Endothelial cell (in vitro differentiated cells): Measurements from ENCODE around the gene C3orf70. TPM values are rescaled to one million over a fixed set of nuclear protein-coding genes. Genes with fewer than 3 reads are reported as not detected.

Experiments
- DNase-seq: peaks from one replicate; pipeline ENCODE4 v3.0.0; 2021; ENCODE audit warnings: low spot score
- H3K27ac Mint-ChIP-seq: one replicate; pipeline ENCODE4 v1.8.0; 2021; ENCODE audit warnings: mixed read lengths, inconsistent platforms; ENCODE audit not compliant: unreplicated experiment
- H3K27me3 Mint-ChIP-seq: one replicate; pipeline ENCODE4 v1.8.0; 2021; ENCODE audit warnings: mild to moderate bottlenecking, moderate library complexity, mixed read lengths, inconsistent platforms; ENCODE audit not compliant: unreplicated experiment
- H3K36me3 Mint-ChIP-seq: one replicate; pipeline ENCODE4 v1.8.0; 2021; ENCODE audit warnings: mild to moderate bottlenecking, low read depth, mixed read lengths, inconsistent platforms; ENCODE audit not compliant: unreplicated experiment
- H3K4me1 Mint-ChIP-seq: one replicate; pipeline ENCODE4 v1.8.0; 2021; ENCODE audit warnings: mild to moderate bottlenecking, mixed read lengths, inconsistent platforms; ENCODE audit not compliant: unreplicated experiment
- H3K4me3 Mint-ChIP-seq: one replicate; pipeline ENCODE4 v1.8.0; 2021; ENCODE audit warnings: mild to moderate bottlenecking, mixed read lengths, inconsistent platforms; ENCODE audit not compliant: unreplicated experiment
- H3K9me3 Mint-ChIP-seq: one replicate; pipeline ENCODE4 v1.8.0; 2021; ENCODE audit warnings: mixed read lengths, inconsistent platforms; ENCODE audit not compliant: unreplicated experiment
- total RNA-seq: library from RNA; stranded (reverse); fragmentation: NEBNext Ultra II Directional; extraction: Animal tissue kit (Norgen Biotek cat#: 25700); gene quantifications from one replicate; pipeline ENCODE4 v1.2.1, GENCODE V29; 2021; ENCODE audit not compliant: unreplicated experiment
- TF ChIP-seq, protein P1 (sequence below): fragments of 200-600 bp; sonication (generic); IDR thresholded peaks from one replicate; pipeline ENCODE4 v1.5.0; 2021; ENCODE audit warnings: antibody characterized with exemption; ENCODE audit not compliant: unreplicated experiment

C3orf70 gene
- total RNA-seq, 1 donor from 2014 or later: 1.4 TPM

DNA sequence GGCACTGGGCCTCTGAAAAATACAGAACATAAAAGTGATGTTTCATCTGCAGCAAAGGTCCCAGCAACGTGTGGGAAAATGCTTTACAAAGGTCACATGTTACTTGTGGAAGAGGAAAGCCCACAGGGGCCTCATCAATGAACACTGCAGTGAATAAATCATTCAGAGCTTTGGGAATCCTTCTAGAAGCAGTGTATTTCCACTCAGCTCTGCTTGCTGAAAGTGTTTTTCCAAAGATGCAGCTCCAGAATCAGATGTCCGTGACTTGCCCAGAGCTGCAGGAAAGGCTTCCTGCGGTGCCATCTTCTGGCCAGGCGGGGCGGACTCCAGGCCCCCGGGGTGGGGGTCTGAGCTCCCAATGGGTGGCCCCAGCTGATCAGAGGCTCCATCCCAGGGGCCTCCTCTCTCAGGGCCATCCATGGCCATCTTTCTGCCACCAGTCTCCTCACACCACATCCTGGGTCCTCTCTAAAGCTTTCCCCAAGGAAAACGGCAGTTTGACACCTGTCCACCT is 81.5 kb downstream of the C3orf70 start:
- TF ChIP-seq, protein P1, sequence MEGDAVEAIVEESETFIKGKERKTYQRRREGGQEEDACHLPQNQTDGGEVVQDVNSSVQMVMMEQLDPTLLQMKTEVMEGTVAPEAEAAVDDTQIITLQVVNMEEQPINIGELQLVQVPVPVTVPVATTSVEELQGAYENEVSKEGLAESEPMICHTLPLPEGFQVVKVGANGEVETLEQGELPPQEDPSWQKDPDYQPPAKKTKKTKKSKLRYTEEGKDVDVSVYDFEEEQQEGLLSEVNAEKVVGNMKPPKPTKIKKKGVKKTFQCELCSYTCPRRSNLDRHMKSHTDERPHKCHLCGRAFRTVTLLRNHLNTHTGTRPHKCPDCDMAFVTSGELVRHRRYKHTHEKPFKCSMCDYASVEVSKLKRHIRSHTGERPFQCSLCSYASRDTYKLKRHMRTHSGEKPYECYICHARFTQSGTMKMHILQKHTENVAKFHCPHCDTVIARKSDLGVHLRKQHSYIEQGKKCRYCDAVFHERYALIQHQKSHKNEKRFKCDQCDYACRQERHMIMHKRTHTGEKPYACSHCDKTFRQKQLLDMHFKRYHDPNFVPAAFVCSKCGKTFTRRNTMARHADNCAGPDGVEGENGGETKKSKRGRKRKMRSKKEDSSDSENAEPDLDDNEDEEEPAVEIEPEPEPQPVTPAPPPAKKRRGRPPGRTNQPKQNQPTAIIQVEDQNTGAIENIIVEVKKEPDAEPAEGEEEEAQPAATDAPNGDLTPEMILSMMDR: no peak
- no peaks in the 10 kb centered on the region for H3K36me3 Mint-ChIP-seq
- H3K27me3 Mint-ChIP-seq: peaks cover 6% of the 10 kb centered on the region
- H3K4me1 Mint-ChIP-seq: peaks cover 6% of the 10 kb centered on the region
- DNase-seq: no peak
- no peak overlapping the region for H3K4me3 Mint-ChIP-seq
- H3K9me3 Mint-ChIP-seq: no peaks in the 10 kb centered on the region
- H3K27ac Mint-ChIP-seq: no peak overlapping the region

DNA sequence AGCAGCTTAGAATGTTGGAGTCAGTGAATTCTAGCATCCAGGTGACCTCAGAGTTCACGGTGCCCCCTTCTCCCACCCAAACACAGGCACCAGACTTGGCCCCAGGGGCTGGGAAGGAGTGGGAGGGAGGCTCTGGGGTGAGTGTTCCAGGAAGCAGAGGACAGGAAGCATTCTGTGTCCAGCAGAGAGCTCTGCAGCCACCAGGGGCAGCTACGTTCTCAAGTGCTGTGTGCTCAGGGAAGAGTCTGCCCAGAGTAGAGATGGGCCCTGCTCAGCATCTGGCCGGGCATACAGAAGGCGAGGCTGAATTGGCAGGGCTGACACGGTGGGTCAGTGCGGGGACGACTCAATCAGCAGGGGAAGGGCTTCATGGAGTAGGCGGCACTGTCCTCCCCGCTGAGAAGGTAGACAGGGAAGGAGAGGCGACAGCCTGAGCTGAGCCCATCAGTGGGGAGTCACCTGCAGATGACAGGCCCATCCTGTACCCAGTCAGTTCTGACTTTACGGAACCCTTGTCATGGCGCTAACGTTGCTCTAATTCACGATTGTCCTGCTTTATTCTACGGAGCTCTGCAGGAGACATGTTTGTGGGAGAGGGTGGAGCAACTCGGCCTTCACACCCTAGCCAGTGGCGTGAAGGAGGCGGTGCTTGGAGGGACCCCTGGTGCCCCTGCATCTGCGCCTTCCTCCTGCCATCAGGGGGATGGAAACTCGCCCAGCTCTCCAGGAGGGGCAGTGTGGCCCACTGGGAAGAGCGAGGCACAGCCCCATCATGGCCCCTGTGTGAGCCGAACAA is 82.2 kb downstream of the C3orf70 start:
- Mint-ChIP-seq H3K4me1 (peaks cover 6% of the 10 kb centered on the region), H3K27ac (peak overlapping the region; percentile 18), H3K4me3 (no peak overlapping the region), H3K27me3 (peaks cover 3% of the 10 kb centered on the region), H3K36me3 (no peaks in the 10 kb centered on the region), H3K9me3 (no peaks in the 10 kb centered on the region)
- DNase-seq: peak; percentile 34
- TF ChIP-seq, protein P1: peak; percentile 22

DNA sequence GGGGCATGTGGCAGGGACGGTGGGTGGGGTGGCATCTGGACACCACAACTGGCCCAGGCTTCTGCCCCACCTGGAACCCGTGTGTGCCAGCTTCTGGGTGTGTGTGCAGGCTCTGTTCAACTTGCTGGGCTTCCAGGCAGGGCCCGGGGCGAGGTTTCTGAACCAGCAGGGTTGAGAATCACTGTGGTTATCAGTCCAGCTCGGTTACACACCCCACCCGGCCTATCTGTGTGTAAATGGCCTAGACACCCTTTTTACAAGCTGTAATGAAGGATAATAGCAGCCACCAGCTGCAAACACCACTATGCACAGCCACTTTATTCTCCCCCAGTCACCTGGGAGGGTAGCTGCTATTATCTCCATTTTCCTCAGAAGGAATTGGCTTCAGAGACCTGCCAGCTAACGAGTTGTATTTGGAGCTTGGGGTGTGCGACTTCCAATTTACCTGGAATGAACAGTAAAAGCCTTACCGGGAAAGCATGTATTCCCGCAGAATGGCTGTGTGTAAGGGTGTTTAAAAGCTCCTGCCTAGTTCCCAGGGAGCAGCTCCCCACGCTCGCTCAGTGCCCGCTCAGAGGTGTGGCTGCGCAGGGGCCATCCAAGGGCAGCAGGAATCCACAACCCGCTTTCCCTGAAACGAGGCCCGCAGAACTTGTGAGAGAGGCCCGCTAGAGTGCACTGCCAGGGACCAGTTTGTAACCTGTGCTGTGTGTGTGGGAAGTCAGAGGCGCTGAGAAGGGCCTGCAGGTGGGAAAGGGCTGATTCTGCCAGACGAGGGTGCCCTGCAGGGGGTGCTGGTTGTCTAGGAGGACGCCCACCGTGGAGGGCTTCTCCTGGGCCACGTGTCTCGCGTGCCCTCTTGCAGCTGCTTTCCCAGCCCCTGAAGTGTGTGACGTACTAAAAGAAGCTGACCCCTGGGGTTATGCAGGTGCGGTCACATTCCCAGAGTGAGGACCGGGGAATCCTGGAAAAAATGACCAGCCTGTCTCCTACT is 83.5 kb downstream of the C3orf70 start:
- DNase-seq: peak; percentile 53
- Mint-ChIP-seq H3K4me1 (peaks cover 6% of the 10 kb centered on the region), H3K9me3 (no peaks in the 10 kb centered on the region), H3K36me3 (no peaks in the 10 kb centered on the region), H3K4me3 (no peak overlapping the region), H3K27me3 (peaks cover 3% of the 10 kb centered on the region), H3K27ac (no peak overlapping the region)
- TF ChIP-seq, protein P1: no peak

DNA sequence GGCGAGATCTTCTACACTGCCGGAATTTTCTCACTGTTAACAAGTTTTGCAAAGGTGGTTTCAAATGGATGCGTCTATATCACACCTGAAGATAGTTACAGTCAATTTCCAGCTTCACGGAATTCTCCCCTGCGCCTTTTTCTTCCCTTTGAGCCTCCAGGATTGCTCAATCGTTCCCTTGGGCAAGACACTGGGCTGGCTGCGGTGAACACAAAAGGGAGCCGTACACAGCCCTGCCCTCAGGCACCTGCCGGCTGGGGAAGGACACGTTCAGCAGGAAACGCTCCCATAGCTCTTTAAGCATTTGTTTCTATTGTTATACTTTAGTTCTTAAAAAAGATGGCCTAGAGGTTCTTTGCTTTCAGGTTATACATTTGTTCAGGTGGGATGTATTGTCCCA is 85.7 kb downstream of the C3orf70 start:
- no peak for DNase-seq
- Mint-ChIP-seq H3K4me1 (peaks cover 6% of the 10 kb centered on the region), H3K9me3 (no peaks in the 10 kb centered on the region), H3K36me3 (no peaks in the 10 kb centered on the region), H3K27ac (no peak overlapping the region), H3K27me3 (peaks cover 5% of the 10 kb centered on the region), H3K4me3 (no peak overlapping the region)
- TF ChIP-seq, protein P1: no peak
